Measurements from ENCODE around the gene DOK7.

- no peak for TF ChIP-seq POLR2A (IDR thresholded peaks at IDR 0.05)
- TF ChIP-seq CTCF (IDR thresholded peaks at IDR 0.05): no peak
These were observed 26.9 kb upstream of the DOK7 start for GRCh38 chr4:3436048-3436797.

Measured in body of pancreas (tissue), 4 donors.